ENCODE data around the gene PDE4D.

Gene PDE4D

DNA sequence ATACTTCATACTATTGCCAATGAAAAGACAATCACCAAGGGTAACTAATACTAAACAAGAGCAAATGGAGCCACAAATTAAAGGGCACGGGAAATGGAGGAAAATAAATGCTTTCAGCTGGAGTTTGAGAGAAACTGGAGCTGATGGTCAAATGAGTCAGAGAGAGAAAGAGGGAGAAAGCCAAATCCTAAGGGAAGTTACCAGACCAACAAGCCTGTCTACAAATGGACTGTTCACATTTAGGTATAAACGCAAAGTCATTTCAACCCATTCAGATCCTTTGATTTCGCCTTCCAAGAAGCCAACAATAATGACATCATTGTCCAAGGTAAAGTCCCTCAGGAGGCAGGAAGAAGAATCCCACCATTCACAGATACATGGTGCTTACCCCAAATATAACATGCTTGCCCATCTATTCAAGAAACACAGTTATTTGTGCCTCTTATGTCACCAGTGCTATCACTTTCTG, 958.9 kb downstream of the PDE4D start:
- no peak for DNase-seq

DNA sequence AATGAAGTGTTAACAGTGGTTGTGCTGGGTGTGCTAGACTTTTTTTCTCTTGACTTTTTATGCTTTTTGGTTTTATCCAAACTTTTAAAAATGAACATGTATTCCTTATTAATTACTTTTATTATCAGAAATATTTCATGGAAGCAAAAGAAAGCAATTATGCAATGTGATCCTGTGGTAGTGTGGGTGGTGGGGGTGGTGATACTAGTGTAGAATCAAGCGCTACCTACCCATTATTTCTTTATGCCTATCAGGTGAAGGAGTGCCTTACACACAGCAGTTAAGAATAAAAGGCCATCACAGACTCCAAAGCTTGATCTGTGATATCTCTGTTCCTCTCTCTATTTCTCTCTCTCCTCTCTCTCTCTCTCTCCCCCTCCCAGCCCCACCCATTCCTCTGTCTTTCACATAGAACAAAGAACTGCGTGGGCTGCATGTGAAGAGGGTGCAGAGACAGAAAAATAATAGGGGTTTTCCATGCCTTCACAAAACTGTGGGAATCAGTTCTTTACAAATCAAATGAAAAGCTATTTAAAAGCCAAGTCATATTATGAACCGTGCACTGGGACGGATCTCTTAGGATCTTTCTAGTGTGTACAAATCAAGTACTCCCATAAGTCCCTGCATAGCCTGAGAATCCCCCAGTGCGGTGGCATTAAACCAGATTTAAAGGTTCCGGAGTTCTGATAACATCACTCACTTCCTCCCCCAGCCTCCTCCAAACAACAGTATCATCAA, 959.5 kb downstream of the PDE4D start:
- no peak for DNase-seq

DNA sequence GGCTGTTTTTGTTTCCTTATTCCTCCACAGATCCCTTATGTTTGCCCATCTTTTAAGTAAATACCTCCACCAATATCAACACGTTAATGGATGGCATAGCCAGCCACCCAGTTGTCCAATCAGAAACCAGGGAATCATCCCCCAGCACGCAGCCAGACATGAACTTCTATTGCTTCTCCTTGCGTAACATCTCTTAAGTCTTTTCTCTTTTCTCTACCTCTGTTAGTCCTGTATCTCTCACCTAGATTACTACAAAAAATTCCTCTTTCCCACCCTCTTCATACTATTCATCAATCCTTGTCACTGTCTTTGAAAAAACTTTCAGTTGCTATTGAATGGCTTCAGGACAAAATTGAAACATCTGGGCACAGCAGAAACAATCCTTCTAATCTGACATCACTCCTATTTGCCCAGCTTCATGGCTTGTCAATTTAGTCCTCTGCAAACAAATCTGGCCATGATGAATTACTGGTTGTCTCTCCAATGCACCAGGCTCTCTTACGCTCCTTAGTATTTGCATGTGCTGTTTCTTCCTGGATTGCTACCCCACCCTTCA, 961.4 kb downstream of the PDE4D start:
- no peak for DNase-seq

DNA sequence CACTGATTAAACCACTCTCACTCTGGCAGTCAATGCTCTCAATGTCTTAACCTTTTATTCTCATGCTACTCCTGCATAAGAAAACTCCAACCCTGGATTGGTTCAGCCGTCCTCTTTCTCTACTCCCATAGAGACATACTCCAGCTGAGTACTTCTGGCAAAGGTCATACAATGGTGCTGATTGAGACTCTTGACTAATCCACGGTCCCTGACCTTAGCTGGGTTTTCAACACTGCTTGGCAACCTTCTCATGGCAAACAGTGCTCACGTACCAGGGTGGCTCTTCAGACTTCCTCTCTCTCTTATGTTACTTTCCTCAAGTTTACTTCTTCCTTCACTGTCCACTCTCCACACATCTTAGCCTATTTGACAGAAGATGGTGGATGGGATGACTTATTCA, 963.0 kb downstream of the PDE4D start:
- DNase-seq, result no peak

DNA sequence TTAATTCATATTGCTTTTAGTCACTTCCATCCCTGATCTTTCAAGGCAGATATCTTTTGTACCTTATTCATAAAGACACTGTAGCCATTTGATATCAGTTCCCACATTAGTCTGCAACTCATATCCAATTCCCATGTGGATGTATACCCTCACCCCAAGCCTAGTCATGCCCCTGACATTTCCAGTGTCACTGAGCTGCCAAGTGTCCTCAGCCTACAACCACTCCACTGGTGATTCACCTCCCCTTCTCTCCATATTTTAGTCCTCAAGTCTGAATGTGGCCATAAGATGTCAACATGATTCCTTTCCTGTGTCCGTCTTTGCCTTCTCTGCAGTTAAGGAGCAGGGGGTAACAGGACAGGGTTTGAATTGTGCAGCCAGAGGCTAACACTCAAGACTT, 963.8 kb downstream of the PDE4D start:
- no peak for DNase-seq

DNA sequence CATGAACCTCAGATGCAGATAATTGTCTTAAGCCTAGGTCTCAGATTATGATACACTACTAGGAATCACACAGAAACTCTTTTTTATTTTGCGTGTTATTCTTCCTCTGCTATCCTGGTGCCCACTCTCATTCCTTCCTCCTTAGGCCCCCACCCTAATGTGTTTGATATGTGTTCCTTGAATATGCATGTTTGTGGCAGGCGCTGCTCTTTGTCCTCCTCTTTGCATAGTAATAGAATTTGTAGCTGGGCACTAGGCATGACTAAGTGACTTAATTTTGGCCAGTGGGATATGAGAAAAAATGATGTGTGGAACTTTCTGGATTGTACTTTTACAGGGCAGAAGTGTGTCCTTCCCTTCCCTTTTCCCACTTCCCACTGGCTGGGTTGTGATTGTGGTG, 965.6 kb downstream of the PDE4D start:
- DNase-seq, result no peak

DNA sequence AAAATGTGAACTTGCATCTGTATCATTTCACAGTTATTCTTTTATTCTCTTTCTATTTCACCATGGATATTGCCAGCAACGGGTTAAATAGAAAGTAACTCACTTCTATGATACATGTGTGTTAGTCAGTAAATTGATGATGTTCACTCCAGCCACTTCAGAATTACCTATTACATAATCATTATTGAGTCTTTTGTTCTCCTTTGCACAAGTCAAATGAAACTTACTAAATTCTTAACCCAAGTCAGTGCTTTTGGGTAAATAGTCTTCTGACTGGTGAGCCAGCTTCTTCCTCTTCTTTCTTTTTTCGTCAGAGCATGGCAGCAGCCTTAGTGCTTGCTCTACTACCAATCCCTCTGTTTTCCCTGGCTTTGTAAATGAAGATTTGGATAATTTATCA, 966.3 kb downstream of the PDE4D start:
- no peak for DNase-seq

DNA sequence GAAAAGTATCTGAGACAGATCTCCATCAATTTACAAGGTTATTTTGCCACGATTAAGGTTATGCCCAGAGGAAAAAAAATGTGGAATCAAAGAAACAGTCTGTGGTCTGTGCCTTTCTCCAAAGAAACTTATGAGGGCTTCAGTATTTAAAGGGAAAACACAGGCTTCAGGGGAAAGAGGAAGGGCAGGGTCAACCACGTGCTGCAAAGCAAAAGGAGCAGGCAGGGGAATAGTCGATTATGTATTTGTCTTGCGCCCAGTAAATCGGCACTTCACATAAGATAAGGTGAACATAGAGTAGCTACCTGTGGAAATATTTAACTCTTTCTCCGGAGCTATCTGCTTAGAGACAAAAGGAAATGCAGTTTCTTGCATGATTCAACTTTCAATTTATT, 967.0 kb downstream of the PDE4D start:
- DNase-seq, result no peak

DNA sequence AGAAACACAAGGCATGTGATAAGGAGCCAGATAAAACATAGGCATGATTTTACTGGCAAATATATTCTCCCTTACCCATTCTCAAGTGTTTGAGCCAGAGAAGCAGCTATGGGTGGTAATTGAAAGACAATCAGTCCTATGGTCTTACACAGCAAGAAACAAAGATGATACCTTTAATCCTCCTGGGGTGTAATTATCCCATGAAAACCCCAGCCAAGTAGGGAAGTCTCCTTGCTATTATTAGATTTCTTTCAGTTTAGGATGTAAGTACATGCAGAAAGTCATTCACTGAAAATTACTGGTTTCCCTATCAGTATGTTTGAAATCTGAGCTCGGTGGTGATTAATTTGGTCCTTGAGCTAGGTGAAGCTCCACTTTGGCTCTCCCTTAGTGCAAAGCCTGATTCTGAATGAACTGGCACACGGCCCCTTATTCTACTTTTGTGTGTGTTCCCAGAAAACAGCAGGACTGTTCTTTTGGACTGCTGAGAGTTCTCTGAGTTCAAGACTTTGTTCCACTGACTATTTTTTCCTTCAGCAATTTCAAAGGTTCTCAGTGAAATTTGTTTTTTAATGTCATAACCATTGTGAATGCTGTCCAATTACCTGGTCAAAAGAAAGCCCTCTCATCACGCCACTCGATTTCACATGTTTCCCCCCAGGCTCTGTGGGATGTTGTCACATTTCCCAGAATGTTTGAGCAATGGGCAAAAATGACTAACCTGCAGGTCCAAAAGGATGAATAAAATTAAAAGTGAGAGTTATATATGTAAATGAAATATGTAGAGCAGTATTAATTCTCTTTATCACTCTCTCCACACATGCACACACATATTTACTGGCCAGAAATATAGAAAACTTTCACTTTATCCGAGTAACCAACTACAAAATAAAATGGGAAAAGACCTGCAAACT, 967.6 kb downstream of the PDE4D start:
- peak; percentile 8 for DNase-seq

DNA sequence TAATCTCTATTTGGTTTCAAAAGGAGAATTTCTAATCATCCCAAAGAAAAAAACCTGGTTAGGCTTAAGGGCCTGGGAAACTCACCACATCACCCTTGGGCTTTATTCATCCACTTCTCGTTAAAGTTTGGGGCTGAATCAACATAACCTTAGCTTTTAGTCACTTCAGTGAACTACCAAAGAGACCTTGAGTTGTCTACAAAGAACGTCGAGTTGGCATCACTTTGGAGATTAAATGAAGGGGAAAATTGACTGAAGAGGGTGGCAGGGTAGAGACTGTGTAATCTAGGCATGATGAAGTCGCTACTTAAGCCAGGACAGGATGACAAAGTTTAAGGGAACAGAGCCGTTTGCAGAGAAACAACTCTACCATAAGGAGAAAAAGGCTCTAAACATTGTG, 969.2 kb downstream of the PDE4D start:
- DNase-seq, result no peak

DNA sequence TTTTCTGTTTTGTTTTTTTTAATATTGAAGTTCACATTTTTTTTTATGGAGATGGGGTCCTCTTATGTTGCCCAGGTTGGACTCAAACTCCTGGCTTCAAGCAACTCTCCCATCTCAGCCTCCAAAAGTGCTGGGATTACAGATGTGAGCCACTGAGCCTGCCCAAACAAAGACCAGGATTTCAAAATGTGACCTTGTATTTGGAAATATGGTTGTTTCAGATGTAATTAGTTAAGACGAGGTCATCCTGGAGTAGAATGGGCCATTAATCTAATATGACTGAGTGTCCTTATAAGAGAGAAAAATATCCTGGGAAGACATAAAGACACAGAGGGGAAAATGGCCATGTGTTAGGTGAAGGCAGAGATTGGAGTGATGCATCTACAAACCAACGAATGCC, 970.2 kb downstream of the PDE4D start:
- no peak for DNase-seq

DNA sequence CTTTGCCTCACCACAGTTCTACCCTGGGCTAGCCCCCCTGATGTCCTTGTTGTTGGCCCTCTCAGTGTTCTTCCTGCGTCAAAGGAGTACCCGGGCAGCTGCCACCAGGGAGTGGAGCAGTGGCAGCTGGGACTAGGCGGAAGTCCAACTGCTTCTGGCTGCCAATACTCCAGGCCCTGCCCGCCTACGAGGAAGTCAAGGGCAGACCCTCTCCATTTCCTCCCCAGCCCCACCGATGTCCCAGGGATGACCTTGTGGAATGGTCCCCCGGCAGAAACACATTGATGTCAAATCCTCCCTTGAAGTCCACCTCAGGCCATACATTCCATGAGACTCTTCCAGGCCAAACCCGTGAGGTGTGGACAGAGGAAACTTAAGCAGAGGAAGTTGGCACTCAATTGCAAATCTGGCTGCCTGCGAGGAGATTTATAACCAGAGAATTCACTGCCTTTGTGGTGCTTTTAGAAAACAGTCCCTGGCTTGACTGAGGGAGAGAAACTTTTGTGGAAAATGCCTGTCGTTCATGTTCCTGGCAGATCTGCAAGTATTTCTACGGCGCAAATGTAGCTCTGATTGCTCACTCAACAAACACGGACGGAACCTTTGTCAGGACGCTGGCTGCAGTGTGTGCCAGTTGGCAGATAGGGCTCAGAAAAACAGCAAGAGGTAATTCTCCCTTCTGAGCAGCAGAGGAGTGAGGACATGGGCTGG, 970.9 kb downstream of the PDE4D start:
- DNase-seq, result no peak

DNA sequence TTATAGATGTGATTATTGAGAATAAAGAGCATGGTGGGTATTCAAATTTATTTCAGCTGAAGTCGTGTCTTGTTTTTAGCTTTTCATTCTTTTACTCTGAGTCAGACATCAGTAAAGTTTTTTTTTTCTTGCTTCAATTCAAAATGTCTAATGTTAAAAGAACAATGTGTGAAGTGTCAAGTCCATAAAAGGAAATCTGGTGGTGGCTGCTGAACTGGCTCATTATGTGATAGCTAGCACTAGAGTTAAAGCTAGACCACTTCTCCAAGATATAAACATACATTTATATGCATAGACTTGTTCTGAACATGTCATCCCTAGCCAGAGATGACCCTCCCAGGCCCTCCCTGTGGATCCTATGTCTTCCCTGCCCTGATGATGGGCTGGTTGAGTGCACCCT, 972.4 kb downstream of the PDE4D start:
- no peak for DNase-seq

DNA sequence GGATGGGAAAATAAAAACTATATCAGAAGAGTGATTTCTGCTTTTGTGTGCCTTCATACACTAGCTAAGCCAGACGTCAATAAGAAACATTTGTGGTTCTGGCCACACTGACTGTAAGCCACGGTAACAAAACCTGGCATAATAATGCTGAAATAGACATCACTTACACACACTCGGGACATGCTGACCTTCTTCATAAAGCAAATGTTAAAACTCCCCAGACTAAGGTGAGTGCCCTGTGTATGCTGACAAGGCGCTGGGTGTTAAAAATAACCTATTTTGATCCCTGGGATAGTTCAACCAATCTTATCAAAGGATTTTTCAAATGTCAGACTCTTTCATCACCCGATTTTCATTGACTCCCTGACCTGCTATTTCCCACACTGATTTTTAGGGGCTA, 973.7 kb downstream of the PDE4D start:
- no peak for DNase-seq
